Upper lobe of right lung (tissue), 1 donor: Measurements from ENCODE around the gene TBC1D22A. TPM values are rescaled to one million over a fixed set of nuclear protein-coding genes. Genes with fewer than 3 reads are reported as not detected.

Source experiments
- ATAC-seq: fragments of 200-7000 bp; cut with Tn5 transposase; one replicate; pipeline ENCODE4 v1.9.1; 2020; ENCODE audit warnings: mild to moderate bottlenecking, moderate library complexity
- DNase-seq: peaks from one replicate; pipeline ENCODE4 v3.0.0-alpha.2; 2020
- H3K27ac ChIP-seq: fragments of 200-600 bp; one replicate; pipeline ENCODE4 v1.8.0; 2022
- H3K27me3 ChIP-seq: fragments of 200-600 bp; one replicate; pipeline ENCODE4 v1.8.0; 2022; ENCODE audit warnings: mild to moderate bottlenecking
- H3K36me3 ChIP-seq: fragments of 200-600 bp; one replicate; pipeline ENCODE4 v1.8.0; 2022
- H3K4me1 ChIP-seq: fragments of 200-600 bp; one replicate; pipeline ENCODE4 v1.8.0; 2022
- H3K4me3 ChIP-seq: fragments of 200-600 bp; one replicate; pipeline ENCODE4 v1.8.0; 2022; ENCODE audit warnings: mild to moderate bottlenecking
- H3K9me3 ChIP-seq: fragments of 200-600 bp; one replicate; pipeline ENCODE4 v1.8.0; 2022
- CTCF ChIP-seq: fragments of 200-600 bp; IDR thresholded peaks from one replicate; pipeline ENCODE4 v1.8.0; 2022; ENCODE audit warnings: antibody characterized with exemption
- intact Hi-C: fragments of 100-400 bp; cut with DNase I; formaldehyde crosslinking; loops from one replicate; pipeline ENCODE4 v1.11.0; 2022
- total RNA-seq: library from RNA; stranded (reverse); fragmentation: NEBNext Ultra II Directional; extraction: Animal tissue kit (Norgen Biotek cat#: 25700); gene quantifications from one replicate; pipeline ENCODE4 v1.2.1, GENCODE V29; 2021
- donor health status: DM: no; HTN: yes; CAD: no; lungs with severe emphysema.

Gene TBC1D22A
- total RNA-seq, 1 donor from 2014 or later, result 31.3 TPM

- H3K9me3 ChIP-seq, result no peaks in the 10 kb centered on the region
- no peak for DNase-seq
- no peak overlapping the region for H3K27ac ChIP-seq
- no peaks in the 10 kb centered on the region for H3K4me1 ChIP-seq
- no peaks in the 10 kb centered on the region for H3K36me3 ChIP-seq
- intact Hi-C loops, result no loop called here
- H3K4me3 ChIP-seq, result no peak overlapping the region
- no peak for TF ChIP-seq CTCF
- ATAC-seq, result no peak
- H3K27me3 ChIP-seq, result no peaks in the 10 kb centered on the region
Observed at GRCh38 chr22:47100646-47101200, 338.3 kb downstream of the TBC1D22A start.

- H3K4me1 ChIP-seq, result no peaks in the 10 kb centered on the region
- no peak for DNase-seq
- no peak overlapping the region for H3K4me3 ChIP-seq
- ATAC-seq, result no peak
- H3K27me3 ChIP-seq, result no peaks in the 10 kb centered on the region
- TF ChIP-seq CTCF, result no peak
- intact Hi-C loops, result no loop called here
- no peaks in the 10 kb centered on the region for H3K9me3 ChIP-seq
- no peaks in the 10 kb centered on the region for H3K36me3 ChIP-seq
- no peak overlapping the region for H3K27ac ChIP-seq
Observed at GRCh38 chr22:47101321-47101885, 339.0 kb downstream of the TBC1D22A start.

GRCh38 chr22:47102081-47102480, 339.6 kb downstream of the TBC1D22A start:
- Histone ChIP-seq H3K9me3 (no peaks in the 10 kb centered on the region), H3K27ac (no peak overlapping the region), H3K27me3 (no peaks in the 10 kb centered on the region), H3K4me3 (no peak overlapping the region), H3K4me1 (no peaks in the 10 kb centered on the region), H3K36me3 (no peaks in the 10 kb centered on the region)
- DNase-seq (no peak), ATAC-seq (no peak)
- intact Hi-C loops, result no loop called here
- TF ChIP-seq CTCF, result no peak

- no peaks in the 10 kb centered on the region for H3K9me3 ChIP-seq
- H3K4me1 ChIP-seq, result no peaks in the 10 kb centered on the region
- H3K36me3 ChIP-seq, result no peaks in the 10 kb centered on the region
- no peak overlapping the region for H3K4me3 ChIP-seq
- no peaks in the 10 kb centered on the region for H3K27me3 ChIP-seq
- H3K27ac ChIP-seq, result no peak overlapping the region
- ATAC-seq (peak; percentile 79), DNase-seq (no peak)
- no peak for TF ChIP-seq CTCF
- intact Hi-C loops, result no loop called here
Observed at GRCh38 chr22:47102648-47103047, 340.2 kb downstream of the TBC1D22A start.

GRCh38 chr22:47105085-47105484, 342.6 kb downstream of the TBC1D22A start:
- Histone ChIP-seq H3K4me1 (no peaks in the 10 kb centered on the region), H3K4me3 (no peak overlapping the region), H3K36me3 (no peaks in the 10 kb centered on the region), H3K9me3 (no peaks in the 10 kb centered on the region), H3K27me3 (no peaks in the 10 kb centered on the region), H3K27ac (no peak overlapping the region)
- intact Hi-C loops, result no loop called here
- ATAC-seq (no peak), DNase-seq (no peak)
- TF ChIP-seq CTCF, result no peak

GRCh38 chr22:47106806-47107205, 344.4 kb downstream of the TBC1D22A start:
- Histone ChIP-seq H3K27ac (no peak overlapping the region), H3K4me3 (no peak overlapping the region), H3K9me3 (no peaks in the 10 kb centered on the region), H3K4me1 (no peaks in the 10 kb centered on the region), H3K27me3 (no peaks in the 10 kb centered on the region), H3K36me3 (no peaks in the 10 kb centered on the region)
- intact Hi-C loops, result no loop called here
- no peak for ATAC-seq
- TF ChIP-seq CTCF, result no peak
- DNase-seq, result no peak
